ENCODE results near the gene DBI.
"Not testable (repeated sequence)": the region's sequence is repeated elsewhere in the genome, so short reads cannot be mapped to it uniquely, and the experiment has no call there.

The DBI gene

GRCh38 chr2:119397196-119397595 lies 30.4 kb downstream of the DBI start:
- no peak for DNase-seq (ENCODE audit: low read depth in 2 of 3, low spot score in 2 of 3)

GRCh38 chr2:119402106-119402505 lies 35.3 kb downstream of the DBI start:
- no peak for DNase-seq (ENCODE audit: low read depth in 2 of 3, low spot score in 2 of 3)

GRCh38 chr2:119402645-119403560 lies 36.1 kb downstream of the DBI start:
- no peak for DNase-seq (ENCODE audit: low read depth in 2 of 3, low spot score in 2 of 3)

GRCh38 chr2:119403618-119404017 lies 36.8 kb downstream of the DBI start:
- not testable (repeated sequence) for DNase-seq (ENCODE audit: low read depth in 2 of 3, low spot score in 2 of 3)

- DNase-seq (ENCODE audit: low read depth in 2 of 3, low spot score in 2 of 3): no peak
Measured at GRCh38 chr2:119405151-119405550, 38.4 kb downstream of the DBI start.

- DNase-seq (ENCODE audit: low read depth in 2 of 3, low spot score in 2 of 3): peak in 1 of 3 experiments; percentile 19
Measured at GRCh38 chr2:119407430-119408220, 40.8 kb downstream of the DBI start.

- DNase-seq (ENCODE audit: low read depth in 2 of 3, low spot score in 2 of 3): no peak
Measured at GRCh38 chr2:119408221-119408619, 41.4 kb downstream of the DBI start.

GRCh38 chr2:119409506-119409905 lies 42.7 kb downstream of the DBI start:
- no peak for DNase-seq (ENCODE audit: low read depth in 2 of 3, low spot score in 2 of 3)

- DNase-seq (ENCODE audit: low read depth in 2 of 3, low spot score in 2 of 3): no peak
Measured at GRCh38 chr2:119414894-119415293, 48.1 kb downstream of the DBI start.

GRCh38 chr2:119415630-119416029 lies 48.9 kb downstream of the DBI start:
- no peak for DNase-seq (ENCODE audit: low read depth in 2 of 3, low spot score in 2 of 3)

GRCh38 chr2:119416299-119416923 lies 49.6 kb downstream of the DBI start:
- DNase-seq (ENCODE audit: low read depth in 2 of 3, low spot score in 2 of 3): no peak

- DNase-seq (ENCODE audit: low read depth in 2 of 3, low spot score in 2 of 3): no peak
Measured at GRCh38 chr2:119417908-119418307, 51.1 kb downstream of the DBI start.

- DNase-seq (ENCODE audit: low read depth in 2 of 3, low spot score in 2 of 3): no peak
Measured at GRCh38 chr2:119419065-119419464, 52.3 kb downstream of the DBI start.

- no peak for DNase-seq (ENCODE audit: low read depth in 2 of 3, low spot score in 2 of 3)
Measured at GRCh38 chr2:119419803-119420508, 53.2 kb downstream of the DBI start.

GRCh38 chr2:119421304-119421703 lies 54.5 kb downstream of the DBI start:
- no peak for DNase-seq (ENCODE audit: low read depth in 2 of 3, low spot score in 2 of 3)

GRCh38 chr2:119421741-119422140 lies 55.0 kb downstream of the DBI start:
- DNase-seq (ENCODE audit: low read depth in 2 of 3, low spot score in 2 of 3): no peak

Measured in activated CD8-positive, alpha-beta memory T cell treated with anti-CD3 and anti-CD28 coated beads for 48 hours (primary cell).